Thyroid gland (tissue), 4 donors: ENCODE results near the gene FHIT.

Experiments
- POLR2A ChIP-seq, 2 donors: fragments of 450-650 bp; IDR thresholded peaks; one replicate each; pipeline ENCODE4 v1.6.1; 2017; ENCODE audit warnings: antibody characterized with exemption in 2 of 2, mild to moderate bottlenecking in 2 of 2, moderate library complexity in 1 of 2
- TF ChIP-seq, protein P1 (sequence below), 6 experiments: fragments of 200-600 bp in 3 of 6; fragments of 450-650 bp in 3 of 6; sonication (generic) in 3 of 6; IDR thresholded peaks; one replicate each; pipeline ENCODE4 v1.5.1; 2016 to 2019; ENCODE audit warnings: antibody characterized with exemption in 6 of 6, mild to moderate bottlenecking in 2 of 6, inconsistent platforms in 1 of 6, moderate library complexity in 1 of 6

DNA sequence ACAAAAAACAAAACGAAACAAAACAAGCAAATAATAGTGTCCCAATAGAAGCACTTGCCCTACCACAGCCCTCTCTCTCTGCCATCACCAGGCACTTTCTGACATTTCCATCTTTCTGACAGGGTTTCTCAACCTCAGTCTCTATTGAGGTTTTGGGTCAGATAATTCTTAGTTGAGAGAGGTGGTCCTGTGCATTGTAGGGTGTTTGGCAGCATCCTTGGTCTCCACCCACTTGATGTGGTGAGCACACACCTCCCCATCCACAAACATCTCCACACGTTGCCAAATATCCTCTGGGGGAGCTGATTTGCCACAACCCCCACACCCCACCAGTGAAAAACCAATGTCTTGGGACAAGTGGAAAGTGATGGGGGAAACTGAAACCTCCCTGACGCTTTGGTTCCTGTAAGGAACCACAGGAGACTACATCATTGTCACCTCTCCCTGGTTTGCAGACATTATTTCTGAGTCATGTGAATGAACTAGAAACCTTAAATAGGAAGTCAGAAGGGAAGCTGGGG is 1467.7 kb downstream of the FHIT start:
- TF ChIP-seq, protein P1, sequence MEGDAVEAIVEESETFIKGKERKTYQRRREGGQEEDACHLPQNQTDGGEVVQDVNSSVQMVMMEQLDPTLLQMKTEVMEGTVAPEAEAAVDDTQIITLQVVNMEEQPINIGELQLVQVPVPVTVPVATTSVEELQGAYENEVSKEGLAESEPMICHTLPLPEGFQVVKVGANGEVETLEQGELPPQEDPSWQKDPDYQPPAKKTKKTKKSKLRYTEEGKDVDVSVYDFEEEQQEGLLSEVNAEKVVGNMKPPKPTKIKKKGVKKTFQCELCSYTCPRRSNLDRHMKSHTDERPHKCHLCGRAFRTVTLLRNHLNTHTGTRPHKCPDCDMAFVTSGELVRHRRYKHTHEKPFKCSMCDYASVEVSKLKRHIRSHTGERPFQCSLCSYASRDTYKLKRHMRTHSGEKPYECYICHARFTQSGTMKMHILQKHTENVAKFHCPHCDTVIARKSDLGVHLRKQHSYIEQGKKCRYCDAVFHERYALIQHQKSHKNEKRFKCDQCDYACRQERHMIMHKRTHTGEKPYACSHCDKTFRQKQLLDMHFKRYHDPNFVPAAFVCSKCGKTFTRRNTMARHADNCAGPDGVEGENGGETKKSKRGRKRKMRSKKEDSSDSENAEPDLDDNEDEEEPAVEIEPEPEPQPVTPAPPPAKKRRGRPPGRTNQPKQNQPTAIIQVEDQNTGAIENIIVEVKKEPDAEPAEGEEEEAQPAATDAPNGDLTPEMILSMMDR (IDR thresholded peaks at IDR 0.05), result no peak
- TF ChIP-seq POLR2A (IDR thresholded peaks at IDR 0.05), result no peak
